COR-L47 (cell line): ENCODE data around the gene RFX5.
A peak's percentile ranks its signal among the peaks of the same experiment; 100 is the strongest.
"Not testable (repeated sequence)": the region's sequence is repeated elsewhere in the genome, so short reads cannot be mapped to it uniquely, and the experiment has no call there.

Experiments
- DNase-seq: peaks from one replicate; lab custom pipeline; 2025; lab: John Stamatoyannopoulos, UW

RFX5 gene

GRCh38 chr1:151362308-151363155 lies 15.5 kb upstream of the RFX5 start:
- DNase-seq, result no peak

- DNase-seq, result no peak
Measured at GRCh38 chr1:151361883-151362282, 14.8 kb upstream of the RFX5 start.

- DNase-seq, result no peak
Measured at GRCh38 chr1:151356696-151357095, 9.6 kb upstream of the RFX5 start.

- DNase-seq, result no peak
Measured at GRCh38 chr1:151352021-151352718, 5.1 kb upstream of the RFX5 start.

- not testable (repeated sequence) for DNase-seq
Measured at GRCh38 chr1:151350323-151350722, 3.3 kb upstream of the RFX5 start.

GRCh38 chr1:151347523-151348246 lies 633 bp upstream of the RFX5 start:
- no peak for DNase-seq

GRCh38 chr1:151346082-151346768 lies 827 bp downstream of the RFX5 start:
- DNase-seq, result no peak

- DNase-seq, result no peak
Measured at GRCh38 chr1:151344291-151344690, 2.8 kb downstream of the RFX5 start.

- no peak for DNase-seq
Measured at GRCh38 chr1:151343587-151343986, 3.5 kb downstream of the RFX5 start.

GRCh38 chr1:151342569-151342968 lies 4.5 kb downstream of the RFX5 start:
- DNase-seq, result no peak

GRCh38 chr1:151342021-151342420 lies 5.0 kb downstream of the RFX5 start:
- no peak for DNase-seq

- DNase-seq, result peak; percentile 73
Measured at GRCh38 chr1:151340870-151341754, 5.9 kb downstream of the RFX5 start.

- DNase-seq, result no peak
Measured at GRCh38 chr1:151336556-151336955, 10.5 kb downstream of the RFX5 start.

GRCh38 chr1:151334822-151335221 lies 12.2 kb downstream of the RFX5 start:
- no peak for DNase-seq

- no peak for DNase-seq
Measured at GRCh38 chr1:151327903-151328674, 19.0 kb downstream of the RFX5 start.

- DNase-seq, result peak; percentile 98
Measured at GRCh38 chr1:151327223-151327902, 19.7 kb downstream of the RFX5 start, which contains the start of gene PI4KB. TSS of gene PI4KB (minus strand) at chr1:151327416. CDS start at chr1:151316481, 10,935 bp downstream.

GRCh38 chr1:151326619-151327222 lies 20.3 kb downstream of the RFX5 start:
- DNase-seq, result no peak

- no peak for DNase-seq
Measured at GRCh38 chr1:151325646-151326429, 21.2 kb downstream of the RFX5 start.
